ENCODE results near the gene CIB2.

DNA sequence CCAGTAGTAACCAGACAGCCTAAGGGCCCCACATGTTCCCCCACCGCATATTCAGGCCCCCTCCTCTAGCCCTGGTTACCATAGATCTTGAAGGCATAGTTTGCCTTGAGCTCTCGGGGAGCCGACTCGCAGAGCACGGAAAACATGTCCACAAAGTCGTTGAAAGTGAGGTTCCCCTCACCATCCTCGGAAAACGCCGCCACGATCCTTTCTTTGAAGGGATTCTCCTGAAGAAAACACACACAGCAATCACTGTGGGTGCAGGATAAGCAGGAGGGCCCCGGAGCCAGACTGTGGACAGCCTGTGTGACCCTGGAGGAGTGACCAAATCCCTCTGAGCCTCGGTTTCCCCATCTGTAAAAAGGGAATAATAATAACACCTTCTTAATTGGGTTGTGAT, 22.1 kb downstream of the CIB2 start:
- TF ChIP-seq, protein P1, sequence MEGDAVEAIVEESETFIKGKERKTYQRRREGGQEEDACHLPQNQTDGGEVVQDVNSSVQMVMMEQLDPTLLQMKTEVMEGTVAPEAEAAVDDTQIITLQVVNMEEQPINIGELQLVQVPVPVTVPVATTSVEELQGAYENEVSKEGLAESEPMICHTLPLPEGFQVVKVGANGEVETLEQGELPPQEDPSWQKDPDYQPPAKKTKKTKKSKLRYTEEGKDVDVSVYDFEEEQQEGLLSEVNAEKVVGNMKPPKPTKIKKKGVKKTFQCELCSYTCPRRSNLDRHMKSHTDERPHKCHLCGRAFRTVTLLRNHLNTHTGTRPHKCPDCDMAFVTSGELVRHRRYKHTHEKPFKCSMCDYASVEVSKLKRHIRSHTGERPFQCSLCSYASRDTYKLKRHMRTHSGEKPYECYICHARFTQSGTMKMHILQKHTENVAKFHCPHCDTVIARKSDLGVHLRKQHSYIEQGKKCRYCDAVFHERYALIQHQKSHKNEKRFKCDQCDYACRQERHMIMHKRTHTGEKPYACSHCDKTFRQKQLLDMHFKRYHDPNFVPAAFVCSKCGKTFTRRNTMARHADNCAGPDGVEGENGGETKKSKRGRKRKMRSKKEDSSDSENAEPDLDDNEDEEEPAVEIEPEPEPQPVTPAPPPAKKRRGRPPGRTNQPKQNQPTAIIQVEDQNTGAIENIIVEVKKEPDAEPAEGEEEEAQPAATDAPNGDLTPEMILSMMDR (IDR thresholded peaks at IDR 0.05) = no peak
- TF ChIP-seq POLR2A (IDR thresholded peaks at IDR 0.05; ENCODE audit: low read depth) = no peak
- TF ChIP-seq POLR2AphosphoS5 (IDR thresholded peaks at IDR 0.05) = no peak

Measured in esophagus muscularis mucosa (tissue), 3 donors.